OCI-LY3 (cell line): Measurements from ENCODE around the gene DCTN4.
"Not testable (repeated sequence)": the region's sequence is repeated elsewhere in the genome, so short reads cannot be mapped to it uniquely, and the experiment has no call there.

ENCODE experiments used
- H2AFZ ChIP-seq: fragments of 200-600, 300-600 bp; shearing (Covaris generic); 2 replicates; pipeline ENCODE4 v1.6.0; 2014; ENCODE audit warnings: antibody characterized with exemption, low read depth, low read length
- H3K27ac ChIP-seq: fragments of 200-600, 300-600 bp; sonication (generic); 2 replicates; pipeline ENCODE4 v1.5.1; 2014; ENCODE audit warnings: mild to moderate bottlenecking, low read length, moderate library complexity, mixed read lengths
- H3K27me3 ChIP-seq: fragments of 200-600, 300-600 bp; sonication (generic); 2 replicates; pipeline ENCODE4 v1.6.1; 2014; ENCODE audit warnings: low read depth, low read length, mixed read lengths
- H3K36me3 ChIP-seq: fragments of 200-600, 300-600 bp; sonication (generic); replicated peaks from 2 replicates; pipeline ENCODE3; 2014; ENCODE audit warnings: low read depth, low read length, mixed read lengths
- H3K4me1 ChIP-seq: fragments of 300-600, 200-600 bp; sonication (generic); 2 replicates; pipeline ENCODE4 v1.6.1; 2014; ENCODE audit warnings: low read length, mixed read lengths
- H3K4me2 ChIP-seq: fragments of 200-600, 300-600 bp; sonication (generic); 2 replicates; pipeline ENCODE4 v1.6.1; 2014; ENCODE audit warnings: low read length, mixed read lengths
- H3K4me3 ChIP-seq: fragments of 300-600, 200-600 bp; sonication (generic); 2 replicates; pipeline ENCODE4 v1.5.1; 2014; ENCODE audit warnings: antibody characterized with exemption, mild to moderate bottlenecking, low read length, moderate library complexity
- H3K79me2 ChIP-seq: fragments of 300-600, 200-600 bp; shearing (Covaris generic); 2 replicates; pipeline ENCODE4 v1.6.1; 2014; ENCODE audit warnings: mild to moderate bottlenecking, low read length, mixed read lengths
- H3K9ac ChIP-seq: fragments of 300-600, 200-600 bp; shearing (Covaris generic); 2 replicates; pipeline ENCODE4 v1.6.0; 2014; ENCODE audit warnings: mild to moderate bottlenecking, low read length, moderate library complexity
- H3K9me3 ChIP-seq: fragments of 200-600, 300-600 bp; shearing (Covaris generic); 2 replicates; pipeline ENCODE4 v1.6.1; 2014; ENCODE audit warnings: low read length, mixed read lengths; ENCODE audit not compliant: insufficient read depth
- H4K20me1 ChIP-seq: fragments of 200-600, 300-600 bp; sonication (generic); 2 replicates; pipeline ENCODE4 v1.6.1; 2016; ENCODE audit warnings: low read length, mixed read lengths; ENCODE audit not compliant: insufficient read depth
- EZH2phosphoT487 ChIP-seq: fragments of 200-600 bp; shearing (Covaris generic); IDR thresholded peaks from 2 replicates; pipeline ENCODE4 v1.6.1; 2018; ENCODE audit warnings: antibody characterized with exemption, mixed run types, low read depth
- TF ChIP-seq, protein P1 (sequence below): fragments of 200-600, 300-600 bp; sonication (generic); IDR thresholded peaks from 2 replicates; pipeline ENCODE4 v1.5.1; 2014; ENCODE audit warnings: antibody characterized with exemption, low read length, low read depth

The DCTN4 gene

DNA sequence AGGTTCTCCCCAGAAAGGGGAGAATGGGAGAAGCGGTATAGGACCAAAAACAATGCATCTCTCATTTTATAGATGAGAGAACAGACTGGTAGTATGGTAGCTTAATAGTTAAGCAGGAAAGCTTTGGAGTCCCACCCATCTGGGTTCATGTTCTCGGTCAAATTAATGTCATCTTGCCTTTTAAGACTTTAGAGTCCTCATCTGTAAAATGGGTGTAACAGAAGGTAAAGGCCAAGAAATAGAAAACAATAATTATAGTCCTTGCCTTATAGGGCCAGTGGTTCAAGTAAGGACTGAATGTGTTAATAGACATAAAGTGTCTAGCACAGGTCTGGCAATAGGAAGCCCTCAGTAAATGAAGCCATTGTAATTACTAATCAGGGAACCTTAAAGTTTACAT, 36.1 kb upstream of the DCTN4 start:
- Histone ChIP-seq H3K27ac (no peak overlapping the region), H3K79me2 (no peaks in the 10 kb centered on the region), H3K27me3 (peaks cover 11% of the 10 kb centered on the region), H3K9me3 (no peaks in the 10 kb centered on the region), H4K20me1 (no peaks in the 10 kb centered on the region), H3K4me2 (no peak overlapping the region), H3K4me1 (no peaks in the 10 kb centered on the region), H2AFZ (no peak overlapping the region), H3K4me3 (no peak overlapping the region), H3K36me3 (no peaks in the 10 kb centered on the region), H3K9ac (no peak overlapping the region)
- TF ChIP-seq EZH2phosphoT487, result no peak
- TF ChIP-seq, protein P1, sequence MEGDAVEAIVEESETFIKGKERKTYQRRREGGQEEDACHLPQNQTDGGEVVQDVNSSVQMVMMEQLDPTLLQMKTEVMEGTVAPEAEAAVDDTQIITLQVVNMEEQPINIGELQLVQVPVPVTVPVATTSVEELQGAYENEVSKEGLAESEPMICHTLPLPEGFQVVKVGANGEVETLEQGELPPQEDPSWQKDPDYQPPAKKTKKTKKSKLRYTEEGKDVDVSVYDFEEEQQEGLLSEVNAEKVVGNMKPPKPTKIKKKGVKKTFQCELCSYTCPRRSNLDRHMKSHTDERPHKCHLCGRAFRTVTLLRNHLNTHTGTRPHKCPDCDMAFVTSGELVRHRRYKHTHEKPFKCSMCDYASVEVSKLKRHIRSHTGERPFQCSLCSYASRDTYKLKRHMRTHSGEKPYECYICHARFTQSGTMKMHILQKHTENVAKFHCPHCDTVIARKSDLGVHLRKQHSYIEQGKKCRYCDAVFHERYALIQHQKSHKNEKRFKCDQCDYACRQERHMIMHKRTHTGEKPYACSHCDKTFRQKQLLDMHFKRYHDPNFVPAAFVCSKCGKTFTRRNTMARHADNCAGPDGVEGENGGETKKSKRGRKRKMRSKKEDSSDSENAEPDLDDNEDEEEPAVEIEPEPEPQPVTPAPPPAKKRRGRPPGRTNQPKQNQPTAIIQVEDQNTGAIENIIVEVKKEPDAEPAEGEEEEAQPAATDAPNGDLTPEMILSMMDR, result no peak

DNA sequence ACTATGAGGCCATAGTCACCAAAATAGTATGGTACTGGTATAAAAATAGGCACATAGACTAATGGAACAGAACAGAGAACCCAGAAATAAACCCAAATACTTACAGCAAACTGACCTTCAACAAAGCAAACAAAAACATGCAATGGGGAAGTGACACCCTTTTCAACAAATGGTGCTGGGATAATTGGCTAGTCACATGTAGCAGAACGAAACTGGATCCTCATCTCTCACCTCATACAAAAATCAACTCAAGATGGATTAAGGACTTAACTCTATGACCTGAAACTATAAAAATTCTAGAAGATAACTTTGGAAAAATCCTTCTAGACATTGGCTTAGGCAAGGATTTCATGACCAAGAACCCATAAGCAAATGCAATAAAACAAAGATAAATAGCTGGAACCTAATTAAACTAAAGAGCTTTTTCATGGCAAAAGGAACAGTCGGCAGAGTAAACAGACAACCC, 34.6 kb upstream of the DCTN4 start:
- not testable (repeated sequence) for H3K4me1 ChIP-seq, H3K36me3 ChIP-seq, H3K79me2 ChIP-seq, H3K9me3 ChIP-seq, H4K20me1 ChIP-seq, H3K4me3 ChIP-seq, H3K27ac ChIP-seq, H3K9ac ChIP-seq, H2AFZ ChIP-seq, H3K4me2 ChIP-seq
- peaks cover 16% of the 10 kb centered on the region for H3K27me3 ChIP-seq

- H3K36me3 ChIP-seq, result no peaks in the 10 kb centered on the region
- H3K79me2 ChIP-seq, result no peaks in the 10 kb centered on the region
- H3K9me3 ChIP-seq, result no peaks in the 10 kb centered on the region
- no peak overlapping the region for H3K4me2 ChIP-seq
- no peak for TF ChIP-seq EZH2phosphoT487
- TF ChIP-seq, protein P1, result no peak
- H2AFZ ChIP-seq, result no peak overlapping the region
- no peaks in the 10 kb centered on the region for H4K20me1 ChIP-seq
- no peak overlapping the region for H3K27ac ChIP-seq
- H3K4me3 ChIP-seq, result no peak overlapping the region
- no peaks in the 10 kb centered on the region for H3K4me1 ChIP-seq
- H3K27me3 ChIP-seq, result peaks cover 16% of the 10 kb centered on the region
- no peak overlapping the region for H3K9ac ChIP-seq
Measured at GRCh38 chr5:150791536-150791935, 32.7 kb upstream of the DCTN4 start.

GRCh38 chr5:150789943-150790611, 31.3 kb upstream of the DCTN4 start:
- H3K4me1 ChIP-seq, result no peaks in the 10 kb centered on the region
- peaks cover 16% of the 10 kb centered on the region for H3K27me3 ChIP-seq
- TF ChIP-seq EZH2phosphoT487, result no peak
- TF ChIP-seq, protein P1, result no peak
- no peak overlapping the region for H3K9ac ChIP-seq
- no peak overlapping the region for H2AFZ ChIP-seq
- no peaks in the 10 kb centered on the region for H4K20me1 ChIP-seq
- no peaks in the 10 kb centered on the region for H3K36me3 ChIP-seq
- no peaks in the 10 kb centered on the region for H3K9me3 ChIP-seq
- no peak overlapping the region for H3K4me2 ChIP-seq
- H3K4me3 ChIP-seq, result no peak overlapping the region
- no peak overlapping the region for H3K27ac ChIP-seq
- no peaks in the 10 kb centered on the region for H3K79me2 ChIP-seq
